Omental fat pad (tissue), 4 donors: ENCODE results near the gene KCNQ5. TPM values are rescaled to one million over a fixed set of nuclear protein-coding genes. Genes with fewer than 3 reads are reported as not detected.

Experiments used
- ATAC-seq: fragments of 150-250 bp; one replicate; pipeline ENCODE4 v1.9.1; 2016; ENCODE audit warnings: mild to moderate bottlenecking, moderate library complexity; ENCODE audit not compliant: low FRiP score
- DNase-seq: peaks from one replicate; pipeline ENCODE4 v3.0.0-alpha.2; 2019; ENCODE audit warnings: low spot score
- total RNA-seq, 4 donors: library from RNA; depleted of rRNA; stranded (reverse); fragments of >200 nt; gene quantifications; one replicate each; pipeline ENCODE4 v1.1.0, GENCODE V29; 2016
- TF ChIP-seq, protein P1 (sequence below), 3 donors: fragments of 450-650 bp; IDR thresholded peaks; one replicate each; pipeline ENCODE4 v1.5.1; 2016 to 2017; ENCODE audit warnings: antibody characterized with exemption in 3 of 3, mild to moderate bottlenecking in 3 of 3, moderate library complexity in 2 of 3

Gene KCNQ5
- total RNA-seq, 4 donors from 2014 or later = 0.16 to 0.24 TPM; not detected in 2

DNA sequence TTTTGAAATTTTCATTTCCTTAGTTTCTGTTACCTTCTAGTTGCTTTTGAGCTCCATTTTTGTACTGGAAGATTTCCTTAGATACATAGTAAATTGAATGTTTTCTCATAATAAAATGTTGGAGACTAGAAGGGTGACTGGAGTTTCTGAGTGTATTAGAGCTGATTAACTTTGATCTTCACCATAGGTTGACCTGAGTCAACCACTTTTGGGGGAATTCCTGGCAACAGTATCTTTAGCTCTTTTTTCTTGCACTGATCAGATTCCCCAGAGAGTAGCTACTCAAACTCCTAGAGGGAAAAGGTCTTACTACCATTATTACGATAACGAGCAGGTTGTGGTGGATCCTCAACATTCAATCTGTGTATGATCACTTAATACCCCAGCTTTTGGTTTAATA is 530.7 kb downstream of the KCNQ5 start:
- TF ChIP-seq, protein P1, sequence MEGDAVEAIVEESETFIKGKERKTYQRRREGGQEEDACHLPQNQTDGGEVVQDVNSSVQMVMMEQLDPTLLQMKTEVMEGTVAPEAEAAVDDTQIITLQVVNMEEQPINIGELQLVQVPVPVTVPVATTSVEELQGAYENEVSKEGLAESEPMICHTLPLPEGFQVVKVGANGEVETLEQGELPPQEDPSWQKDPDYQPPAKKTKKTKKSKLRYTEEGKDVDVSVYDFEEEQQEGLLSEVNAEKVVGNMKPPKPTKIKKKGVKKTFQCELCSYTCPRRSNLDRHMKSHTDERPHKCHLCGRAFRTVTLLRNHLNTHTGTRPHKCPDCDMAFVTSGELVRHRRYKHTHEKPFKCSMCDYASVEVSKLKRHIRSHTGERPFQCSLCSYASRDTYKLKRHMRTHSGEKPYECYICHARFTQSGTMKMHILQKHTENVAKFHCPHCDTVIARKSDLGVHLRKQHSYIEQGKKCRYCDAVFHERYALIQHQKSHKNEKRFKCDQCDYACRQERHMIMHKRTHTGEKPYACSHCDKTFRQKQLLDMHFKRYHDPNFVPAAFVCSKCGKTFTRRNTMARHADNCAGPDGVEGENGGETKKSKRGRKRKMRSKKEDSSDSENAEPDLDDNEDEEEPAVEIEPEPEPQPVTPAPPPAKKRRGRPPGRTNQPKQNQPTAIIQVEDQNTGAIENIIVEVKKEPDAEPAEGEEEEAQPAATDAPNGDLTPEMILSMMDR (IDR thresholded peaks at IDR 0.05) = no peak
- ATAC-seq = no peak
- DNase-seq = no peak

DNA sequence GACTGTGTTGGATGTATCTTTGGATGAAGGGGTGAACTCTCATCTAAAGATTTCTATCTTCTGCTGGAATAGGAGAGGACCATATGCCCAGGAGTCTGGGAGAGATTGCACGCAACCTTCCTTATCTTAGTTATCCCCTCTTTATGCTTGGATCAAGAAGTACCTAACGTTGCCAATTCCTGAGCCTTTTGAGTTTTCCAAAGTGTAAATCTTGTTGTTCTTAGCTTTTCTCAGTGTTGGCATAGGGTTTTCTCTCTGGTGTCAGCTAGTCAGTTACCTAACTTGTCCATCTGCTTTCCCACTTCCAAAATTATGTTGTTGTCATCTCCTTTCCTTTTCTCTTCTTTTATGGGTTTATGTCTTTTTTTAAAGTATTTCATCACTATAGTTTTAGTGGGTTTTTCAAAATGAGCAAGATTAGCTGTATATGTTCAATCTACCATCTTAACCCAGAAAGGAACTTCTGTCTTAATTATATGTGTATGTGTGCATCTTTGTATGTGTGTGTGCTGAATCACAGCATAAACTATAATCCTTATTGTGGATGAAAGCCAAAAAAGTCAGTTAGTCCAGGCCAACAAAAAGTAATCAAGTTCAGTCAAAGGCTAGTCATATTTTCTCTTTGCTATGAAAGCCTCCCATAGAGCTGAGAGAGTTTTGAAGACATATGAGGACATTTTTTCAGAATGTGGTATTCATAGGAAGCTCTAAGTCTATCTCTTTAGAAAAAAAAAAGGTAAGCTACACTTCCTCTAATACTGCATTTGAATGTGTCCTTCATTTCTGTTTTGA is 531.3 kb downstream of the KCNQ5 start:
- ATAC-seq = no peak
- TF ChIP-seq, protein P1 (IDR thresholded peaks at IDR 0.05) = no peak
- DNase-seq = no peak

DNA sequence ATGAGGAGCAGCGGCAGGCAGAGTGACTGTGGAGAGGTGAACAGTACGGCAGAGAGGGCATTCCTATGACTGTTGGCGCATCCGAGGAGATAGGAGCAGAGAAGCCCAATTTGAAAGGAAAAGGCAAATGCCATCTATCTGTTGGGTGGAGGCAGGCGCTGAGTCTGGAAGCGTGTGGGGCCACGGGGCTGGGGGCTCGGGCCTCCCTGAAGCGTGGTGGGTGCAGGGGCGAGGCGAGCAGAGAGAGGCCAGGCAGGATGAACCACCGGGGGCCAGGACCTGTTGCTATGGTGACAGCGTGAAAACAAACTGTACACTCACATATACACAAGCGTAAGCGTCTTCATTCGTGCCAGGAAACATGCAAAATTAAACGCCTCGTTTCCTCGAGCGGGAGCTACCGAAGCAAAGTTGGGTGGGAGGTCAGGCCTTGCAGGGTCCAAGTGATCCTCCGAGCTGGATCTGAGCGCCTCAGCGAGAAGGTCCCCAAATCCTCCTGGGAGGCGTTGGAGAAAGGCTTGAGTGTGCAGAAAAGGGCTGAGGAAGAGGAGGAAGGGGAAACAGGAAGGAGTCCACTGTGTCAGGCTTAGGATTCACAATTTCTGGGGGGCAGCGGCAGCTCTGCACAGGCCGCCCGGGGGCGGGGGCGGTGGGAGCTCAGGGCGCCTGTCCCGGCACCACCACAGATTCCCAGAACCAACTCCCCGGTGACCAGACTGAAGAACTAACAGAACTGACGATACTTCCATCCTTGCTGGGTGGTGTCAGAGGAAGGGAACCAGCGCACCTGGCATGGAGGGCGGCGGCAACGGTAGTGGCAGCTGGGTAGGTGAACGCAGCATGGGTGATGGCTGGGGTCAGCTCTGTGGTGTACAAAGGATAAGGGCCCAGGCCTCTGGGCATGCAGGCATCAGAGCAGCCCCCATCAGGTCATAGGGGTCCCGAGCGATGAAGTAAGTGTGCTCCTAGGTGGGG is 535.2 kb downstream of the KCNQ5 start:
- DNase-seq (no peak), ATAC-seq (no peak)
- TF ChIP-seq, protein P1 (IDR thresholded peaks at IDR 0.05) = no peak

DNA sequence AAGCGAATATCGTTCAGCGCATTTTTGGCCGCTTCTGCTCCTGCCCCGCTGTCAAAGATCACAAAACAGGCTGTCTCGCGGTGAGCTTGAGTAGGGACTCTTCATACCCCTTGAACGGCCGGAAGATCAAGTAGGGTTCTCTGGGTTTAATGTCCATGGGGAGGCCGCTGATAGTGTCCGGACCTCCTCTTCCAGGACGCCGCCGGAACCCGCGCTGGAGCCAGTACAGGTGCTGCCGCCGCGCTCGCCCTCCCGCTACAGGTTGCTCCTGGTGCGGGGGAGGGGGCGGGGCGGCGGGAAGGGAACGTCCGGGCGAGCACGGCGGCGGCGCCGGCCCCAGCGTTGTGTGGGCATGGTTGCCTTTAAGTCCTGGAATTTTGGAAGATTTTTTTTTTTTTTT is 536.0 kb downstream of the KCNQ5 start:
- TF ChIP-seq, protein P1 (IDR thresholded peaks at IDR 0.05) = no peak
- no peak for ATAC-seq

DNA sequence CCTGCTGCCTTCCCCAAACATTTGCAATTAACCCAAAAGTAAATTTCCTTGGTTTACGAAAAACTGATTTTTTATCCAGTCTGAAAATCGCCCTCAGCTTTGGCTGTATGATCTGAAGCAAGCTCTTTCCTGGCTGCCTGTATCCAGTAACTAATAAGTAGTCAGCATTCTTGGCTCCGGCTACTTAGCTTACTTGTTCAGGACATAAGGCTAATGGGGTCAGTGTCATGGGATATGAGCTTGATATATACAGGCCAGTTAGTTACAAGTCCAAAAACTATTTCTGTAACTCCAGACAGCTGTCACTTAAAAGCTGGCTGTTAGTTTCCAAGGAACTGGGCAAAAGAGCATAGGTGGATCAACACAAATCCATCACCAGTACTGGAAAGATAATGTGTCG is 547.2 kb downstream of the KCNQ5 start:
- TF ChIP-seq, protein P1 (IDR thresholded peaks at IDR 0.05) = no peak
- ATAC-seq (no peak), DNase-seq (no peak)

More for the DNA sequence above, 536.0 kb downstream of the KCNQ5 start:
- no peak for DNase-seq

DNA sequence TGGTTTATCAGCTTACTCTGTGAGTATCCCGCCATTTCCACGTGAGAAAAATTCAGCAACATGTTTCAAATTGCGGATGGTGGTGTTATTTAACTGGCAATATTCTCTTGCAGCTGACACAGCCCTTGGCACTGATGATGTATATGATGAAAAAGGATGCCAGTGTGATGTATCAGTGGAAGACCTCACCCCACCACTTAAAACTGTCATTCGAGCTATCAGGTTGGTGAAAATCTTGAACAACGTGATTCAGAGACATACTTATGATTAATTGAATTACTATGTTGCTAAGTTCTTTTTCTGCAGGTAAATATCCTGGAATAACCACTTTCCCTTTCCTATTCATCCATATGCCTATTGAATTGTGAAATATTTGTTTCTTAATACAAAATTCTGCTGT is 547.8 kb downstream of the KCNQ5 start:
- TF ChIP-seq, protein P1 (IDR thresholded peaks at IDR 0.05) = no peak
- DNase-seq = no peak
- no peak for ATAC-seq
